AG10803 (cell line): ENCODE data around the gene UGT1A7.

Source experiments
- DNase-seq: peaks from one replicate; pipeline ENCODE4 v3.0.0; 2010; ENCODE audit warnings: low read depth
- H3K4me3 ChIP-seq: 2 replicates; pipeline ENCODE4 v1.5.1; 2011; ENCODE audit warnings: mild to moderate bottlenecking, low read length, control low read depth
- TF ChIP-seq, protein P1 (sequence below): conservative IDR thresholded peaks from 2 replicates; pipeline ENCODE4 v1.5.1; 2011; ENCODE audit warnings: mild to moderate bottlenecking, low read length, control low read depth, inconsistent platforms

The UGT1A7 gene

DNA sequence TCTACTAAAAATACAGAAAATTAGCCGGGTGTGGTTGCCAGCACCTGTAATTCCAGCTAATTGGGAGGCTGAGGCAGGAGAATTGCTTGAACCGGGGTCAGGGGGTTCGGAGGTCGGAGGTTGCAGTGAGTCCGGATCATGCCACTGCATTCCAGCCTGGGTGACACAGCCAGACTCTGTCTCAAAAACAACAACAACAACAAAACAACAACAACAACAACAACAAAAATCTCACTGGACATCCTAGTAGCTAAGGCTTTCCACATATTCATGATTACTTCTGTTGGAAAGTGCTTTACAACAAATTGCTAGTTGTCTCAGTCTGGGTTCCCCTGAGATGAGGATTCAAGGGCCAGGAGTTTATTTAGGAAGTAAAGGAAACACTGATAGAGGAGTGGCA lies 92.2 kb downstream of the UGT1A7 start:
- no peak for DNase-seq
- H3K4me3 ChIP-seq: no peak overlapping the region
- TF ChIP-seq, protein P1, sequence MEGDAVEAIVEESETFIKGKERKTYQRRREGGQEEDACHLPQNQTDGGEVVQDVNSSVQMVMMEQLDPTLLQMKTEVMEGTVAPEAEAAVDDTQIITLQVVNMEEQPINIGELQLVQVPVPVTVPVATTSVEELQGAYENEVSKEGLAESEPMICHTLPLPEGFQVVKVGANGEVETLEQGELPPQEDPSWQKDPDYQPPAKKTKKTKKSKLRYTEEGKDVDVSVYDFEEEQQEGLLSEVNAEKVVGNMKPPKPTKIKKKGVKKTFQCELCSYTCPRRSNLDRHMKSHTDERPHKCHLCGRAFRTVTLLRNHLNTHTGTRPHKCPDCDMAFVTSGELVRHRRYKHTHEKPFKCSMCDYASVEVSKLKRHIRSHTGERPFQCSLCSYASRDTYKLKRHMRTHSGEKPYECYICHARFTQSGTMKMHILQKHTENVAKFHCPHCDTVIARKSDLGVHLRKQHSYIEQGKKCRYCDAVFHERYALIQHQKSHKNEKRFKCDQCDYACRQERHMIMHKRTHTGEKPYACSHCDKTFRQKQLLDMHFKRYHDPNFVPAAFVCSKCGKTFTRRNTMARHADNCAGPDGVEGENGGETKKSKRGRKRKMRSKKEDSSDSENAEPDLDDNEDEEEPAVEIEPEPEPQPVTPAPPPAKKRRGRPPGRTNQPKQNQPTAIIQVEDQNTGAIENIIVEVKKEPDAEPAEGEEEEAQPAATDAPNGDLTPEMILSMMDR: no peak

- no peak for DNase-seq
- no peak overlapping the region for H3K4me3 ChIP-seq
- TF ChIP-seq, protein P1: no peak
Measured at GRCh38 chr2:233775414-233775813, 93.7 kb downstream of the UGT1A7 start.

DNA sequence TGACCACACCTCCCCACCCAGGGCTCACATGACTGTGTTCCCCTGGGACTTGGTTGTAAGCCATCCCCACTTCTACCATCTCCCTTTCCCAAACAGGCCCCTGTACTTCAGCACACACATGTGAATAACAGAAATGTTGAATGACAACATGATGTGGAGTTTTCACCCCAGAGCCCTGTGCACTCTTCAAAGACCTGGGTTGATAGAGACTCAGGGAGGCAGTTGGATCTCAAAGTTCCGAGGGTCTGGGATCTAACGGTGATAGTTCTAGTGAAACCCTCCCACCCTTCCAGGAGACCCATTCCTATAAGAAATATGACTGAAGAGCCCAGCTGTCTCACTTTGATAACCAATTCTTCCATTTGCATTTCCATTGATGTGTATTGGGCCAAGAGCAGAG lies 96.3 kb downstream of the UGT1A7 start, which contains the start of gene MROH2A:
TSS of gene MROH2A (plus strand) at position 301 of the 400 bp plus-strand sequence. CDS start 1,029 bp downstream, outside the sequence.
- no peak within 1 kb of the TSS for H3K4me3 ChIP-seq
- TF ChIP-seq, protein P1: no peak
- DNase-seq: no peak

DNA sequence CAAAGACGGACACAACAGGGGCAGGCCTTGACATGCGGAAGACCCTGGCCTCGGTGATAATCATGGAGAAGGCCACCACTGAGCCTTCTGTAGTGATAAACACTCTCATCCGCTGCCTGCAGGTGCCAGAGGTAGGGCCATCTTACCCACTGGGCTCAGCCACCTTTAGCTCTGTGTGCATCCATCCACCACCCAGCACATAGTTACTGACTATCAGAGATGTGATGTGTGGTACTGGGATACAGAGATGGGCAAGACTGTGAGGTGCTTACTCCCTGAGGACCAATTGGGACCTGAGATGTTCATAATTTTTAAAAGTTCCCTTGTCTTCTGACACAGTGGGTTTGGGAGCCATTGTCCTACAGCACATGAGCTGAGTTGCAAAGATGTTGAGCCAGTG lies 98.0 kb downstream of the UGT1A7 start:
- no peak overlapping the region for H3K4me3 ChIP-seq
- no peak for DNase-seq
- TF ChIP-seq, protein P1: no peak

- DNase-seq: no peak
- no peak overlapping the region for H3K4me3 ChIP-seq
- TF ChIP-seq, protein P1: no peak
Measured at GRCh38 chr2:233780771-233781170, 99.1 kb downstream of the UGT1A7 start.

GRCh38 chr2:233789554-233789953 lies 107.9 kb downstream of the UGT1A7 start:
- TF ChIP-seq, protein P1: no peak
- no peak overlapping the region for H3K4me3 ChIP-seq
- no peak for DNase-seq

GRCh38 chr2:233791151-233791882 lies 109.6 kb downstream of the UGT1A7 start:
- no peak for DNase-seq
- TF ChIP-seq, protein P1: no peak
- H3K4me3 ChIP-seq: no peak overlapping the region
